Type B pancreatic cell (in vitro differentiated cells): ENCODE measurements around the gene LYST. TPM values are rescaled to one million over a fixed set of nuclear protein-coding genes. Genes with fewer than 3 reads are reported as not detected.

Experiments
- DNase-seq: peaks from one replicate; pipeline ENCODE4 v3.0.0; 2021; ENCODE audit warnings: mixed read lengths; ENCODE audit not compliant: unreplicated experiment; ENCODE audit errors: extremely low spot score
- H3K27ac Mint-ChIP-seq: 2 replicates; pipeline ENCODE4 v1.8.0; 2021; ENCODE audit warnings: mild to moderate bottlenecking, mixed read lengths
- H3K27me3 Mint-ChIP-seq: 2 replicates; pipeline ENCODE4 v1.8.0; 2021; ENCODE audit warnings: mixed read lengths
- H3K36me3 Mint-ChIP-seq: 2 replicates; pipeline ENCODE4 v1.8.0; 2021; ENCODE audit warnings: mixed read lengths
- H3K4me1 Mint-ChIP-seq: one replicate; pipeline ENCODE4 v1.8.0; 2021; ENCODE audit warnings: mixed read lengths; ENCODE audit not compliant: unreplicated experiment
- H3K4me3 Mint-ChIP-seq: 2 replicates; pipeline ENCODE4 v1.8.0; 2021; ENCODE audit warnings: mild to moderate bottlenecking, mixed read lengths
- H3K9me3 Mint-ChIP-seq: 2 replicates; pipeline ENCODE4 v1.8.0; 2021; ENCODE audit warnings: mixed read lengths
- total RNA-seq: library from RNA; stranded (reverse); gene quantifications from 2 replicates; pipeline ENCODE4 v1.2.1, GENCODE V29; 2021; ENCODE audit warnings: low replicate concordance
- TF ChIP-seq, protein P1 (sequence below): fragments of 200-600 bp; sonication (generic); conservative IDR thresholded peaks from 2 replicates; pipeline ENCODE4 v1.5.0; 2021; ENCODE audit warnings: antibody characterized with exemption, mild to moderate bottlenecking

Gene LYST
- total RNA-seq, 1 donor from 2014 or later: 9.7 TPM

DNA sequence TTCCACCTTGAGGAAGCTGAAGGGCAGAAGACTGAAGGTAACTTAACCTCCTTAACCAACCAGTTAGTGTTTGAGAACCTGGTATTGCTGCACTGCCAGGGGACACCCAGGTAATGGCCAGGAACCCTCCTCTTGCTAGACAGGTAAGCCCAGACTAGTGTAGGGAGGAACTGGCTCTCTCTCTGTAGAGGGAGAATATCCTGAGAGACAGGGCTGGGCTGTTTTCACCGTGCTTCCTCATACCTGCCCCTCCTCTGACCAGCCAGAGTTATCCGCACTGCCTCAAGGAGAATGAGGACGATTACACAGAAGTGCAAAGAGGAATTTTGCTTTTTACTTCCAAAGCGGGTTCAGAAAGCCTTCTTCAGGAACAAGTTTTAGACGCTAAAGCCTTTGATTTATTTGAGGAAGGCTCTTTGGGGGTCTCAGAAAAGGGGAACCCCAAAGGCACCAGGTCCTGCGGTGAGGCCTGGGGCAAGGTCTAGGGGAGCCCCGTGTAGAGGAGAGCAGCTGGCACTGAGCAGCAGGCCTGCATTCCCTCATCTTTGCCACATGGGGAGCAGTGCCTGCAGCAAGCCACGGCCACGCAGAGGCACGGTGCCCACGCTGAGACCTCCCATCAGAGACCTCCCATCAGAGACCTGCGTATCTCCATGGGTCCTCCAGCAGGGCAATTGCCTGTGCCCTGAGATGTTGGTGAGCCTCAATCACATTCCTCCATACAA lies 230.6 kb downstream of the LYST start:
- H3K9me3 Mint-ChIP-seq: no peaks in the 10 kb centered on the region
- H3K27me3 Mint-ChIP-seq: no peaks in the 10 kb centered on the region
- TF ChIP-seq, protein P1, sequence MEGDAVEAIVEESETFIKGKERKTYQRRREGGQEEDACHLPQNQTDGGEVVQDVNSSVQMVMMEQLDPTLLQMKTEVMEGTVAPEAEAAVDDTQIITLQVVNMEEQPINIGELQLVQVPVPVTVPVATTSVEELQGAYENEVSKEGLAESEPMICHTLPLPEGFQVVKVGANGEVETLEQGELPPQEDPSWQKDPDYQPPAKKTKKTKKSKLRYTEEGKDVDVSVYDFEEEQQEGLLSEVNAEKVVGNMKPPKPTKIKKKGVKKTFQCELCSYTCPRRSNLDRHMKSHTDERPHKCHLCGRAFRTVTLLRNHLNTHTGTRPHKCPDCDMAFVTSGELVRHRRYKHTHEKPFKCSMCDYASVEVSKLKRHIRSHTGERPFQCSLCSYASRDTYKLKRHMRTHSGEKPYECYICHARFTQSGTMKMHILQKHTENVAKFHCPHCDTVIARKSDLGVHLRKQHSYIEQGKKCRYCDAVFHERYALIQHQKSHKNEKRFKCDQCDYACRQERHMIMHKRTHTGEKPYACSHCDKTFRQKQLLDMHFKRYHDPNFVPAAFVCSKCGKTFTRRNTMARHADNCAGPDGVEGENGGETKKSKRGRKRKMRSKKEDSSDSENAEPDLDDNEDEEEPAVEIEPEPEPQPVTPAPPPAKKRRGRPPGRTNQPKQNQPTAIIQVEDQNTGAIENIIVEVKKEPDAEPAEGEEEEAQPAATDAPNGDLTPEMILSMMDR: peak; percentile 32
- H3K4me3 Mint-ChIP-seq: peak overlapping the region; percentile 25
- no peaks in the 10 kb centered on the region for H3K36me3 Mint-ChIP-seq
- DNase-seq: no peak
- peak overlapping the region; percentile 92 for H3K27ac Mint-ChIP-seq
- H3K4me1 Mint-ChIP-seq: peaks cover 7% of the 10 kb centered on the region

GRCh38 chr1:235632506-235633401 lies 234.0 kb downstream of the LYST start:
- Mint-ChIP-seq H3K36me3 (no peaks in the 10 kb centered on the region), H3K4me1 (peaks cover 7% of the 10 kb centered on the region), H3K9me3 (no peaks in the 10 kb centered on the region), H3K4me3 (peak overlapping the region; percentile 57), H3K27me3 (no peaks in the 10 kb centered on the region), H3K27ac (peak overlapping the region; percentile 73)
- TF ChIP-seq, protein P1: no peak
- no peak for DNase-seq

DNA sequence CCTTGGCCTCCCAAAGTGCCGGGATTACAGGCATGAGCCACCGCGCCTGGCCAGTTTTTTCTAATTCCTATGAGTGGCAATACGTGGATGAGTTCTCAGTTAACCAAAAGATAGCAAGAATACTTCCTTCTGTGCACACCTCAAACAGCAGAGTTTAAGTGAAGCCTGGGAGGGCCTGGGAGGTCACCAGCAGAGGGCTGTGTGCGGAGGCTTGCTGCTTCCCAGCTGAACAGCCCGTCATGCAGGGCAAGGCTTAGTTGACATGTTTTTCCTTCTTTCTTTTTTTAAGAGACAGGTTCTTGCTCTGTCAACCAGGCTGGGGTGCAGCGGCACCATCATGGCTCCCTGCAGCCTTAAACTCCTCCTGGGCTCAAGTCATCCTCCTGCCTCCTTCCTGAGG lies 234.9 kb downstream of the LYST start:
- Mint-ChIP-seq H3K36me3 (no peaks in the 10 kb centered on the region), H3K4me3 (no peak overlapping the region), H3K27ac (peak overlapping the region; percentile 73), H3K4me1 (peaks cover 7% of the 10 kb centered on the region), H3K27me3 (no peaks in the 10 kb centered on the region), H3K9me3 (no peaks in the 10 kb centered on the region)
- TF ChIP-seq, protein P1: peak; percentile 31
- no peak for DNase-seq

GRCh38 chr1:235628316-235629005 lies 238.2 kb downstream of the LYST start:
- peaks cover 26% of the 10 kb centered on the region for H3K4me1 Mint-ChIP-seq
- TF ChIP-seq, protein P1: no peak
- no peak overlapping the region for H3K27ac Mint-ChIP-seq
- peaks cover 4% of the 10 kb centered on the region for H3K36me3 Mint-ChIP-seq
- no peak for DNase-seq
- no peak overlapping the region for H3K4me3 Mint-ChIP-seq
- H3K9me3 Mint-ChIP-seq: no peaks in the 10 kb centered on the region
- no peaks in the 10 kb centered on the region for H3K27me3 Mint-ChIP-seq

GRCh38 chr1:235625831-235626230 lies 240.9 kb downstream of the LYST start:
- Mint-ChIP-seq H3K27ac (peak overlapping the region; percentile 31), H3K4me3 (no peak overlapping the region), H3K36me3 (peaks cover 4% of the 10 kb centered on the region), H3K4me1 (peaks cover 27% of the 10 kb centered on the region), H3K27me3 (no peaks in the 10 kb centered on the region), H3K9me3 (no peaks in the 10 kb centered on the region)
- TF ChIP-seq, protein P1: no peak
- no peak for DNase-seq
